H1 (cell line): Measurements from ENCODE around the gene C1orf74. TPM values are rescaled to one million over a fixed set of nuclear protein-coding genes. Genes with fewer than 3 reads are reported as not detected.

ENCODE experiments used
- ASH2L ChIP-seq: fragments of 200-600, 300-600 bp; sonication (generic); IDR thresholded peaks from one replicate; pipeline ENCODE4 v1.7.1; 2017; ENCODE audit warnings: low read length
- CHD7 ChIP-seq: fragments of 300-600 bp; sonication (generic); IDR thresholded peaks from 2 replicates; pipeline ENCODE4 v1.7.1; 2012; ENCODE audit warnings: low read length, moderate library complexity, mild to moderate bottlenecking, inconsistent platforms; ENCODE audit not compliant: insufficient replicate concordance
- NRF1 ChIP-seq: IDR thresholded peaks from 2 replicates; pipeline ENCODE4 v1.6.1; 2011; ENCODE audit warnings: mild to moderate bottlenecking, low read depth, low read length, improper control_type of control experiment
- RFX5 ChIP-seq: IDR thresholded peaks from 2 replicates; pipeline ENCODE4 v1.6.1; 2011; ENCODE audit warnings: low read depth, low read length, improper control_type of control experiment, borderline replicate concordance
- SP2 ChIP-seq: IDR thresholded peaks from 2 replicates; pipeline ENCODE4 v1.6.1; 2012; ENCODE audit warnings: mild to moderate bottlenecking, low read length, inconsistent platforms
- SP4 ChIP-seq: IDR thresholded peaks from 2 replicates; pipeline ENCODE4 v1.6.1; 2012; ENCODE audit warnings: low read length, inconsistent platforms
- ZNF274 ChIP-seq: IDR thresholded peaks from 2 replicates; pipeline ENCODE4 v1.7.0; 2012; ENCODE audit warnings: low read length, borderline replicate concordance; ENCODE audit errors: extremely low read depth
- polyA plus RNA-seq, 7 experiments: library from polyadenylated mRNA; depleted of rRNA in 3 of 7; stranded (reverse) in 5 of 7; unstranded in 2 of 7; fragments of >200 nt in 5 of 7; fragments of 200-250 nt in 2 of 7; gene quantifications; 1 replicate in 5 of 7; 2 replicates in 1 of 7; 4 replicates in 1 of 7; pipeline versions ENCODE4 v1.2.1 to v1.2.3, GENCODE V29; 2011 to 2013; ENCODE audit warnings: missing spikeins in 2 of 7, mixed read lengths in 2 of 7
- total RNA-seq: library from RNA; stranded (reverse); fragmentation: NEBNext Ultra II Directional; extraction: Animal tissue kit (Norgen Biotek cat#: 25700); gene quantifications from 2 replicates; pipeline ENCODE4 v1.2.1, GENCODE V29; 2021

The C1orf74 gene
- total and polyA plus RNA-seq, 2 of the 8 experiments (the other 6 are each of a cell fraction or from before 2014, with no cell fraction given): 3.1 to 3.9 TPM

- TF ChIP-seq CHD7 (no peak), SP2 (no peak), RFX5 (no peak), NRF1 (no peak), ASH2L (no peak), ZNF274 (no peak), SP4 (no peak)
These were observed 1.8 kb upstream of the C1orf74 start (continued) for GRCh38 chr1:209786146-209786545.
